HG02884 (cell line): ENCODE data around the gene MCM9.
"Not testable (repeated sequence)": the region's sequence is repeated elsewhere in the genome, so short reads cannot be mapped to it uniquely, and the experiment has no call there.

ENCODE experiments used
- ATAC-seq: cut with Tn5 transposase; IDR thresholded peaks from one replicate; pipeline ENCODE4 v1.9.1; 2021; ENCODE audit warnings: mild to moderate bottlenecking, moderate library complexity; ENCODE audit not compliant: unreplicated experiment

The MCM9 gene

DNA sequence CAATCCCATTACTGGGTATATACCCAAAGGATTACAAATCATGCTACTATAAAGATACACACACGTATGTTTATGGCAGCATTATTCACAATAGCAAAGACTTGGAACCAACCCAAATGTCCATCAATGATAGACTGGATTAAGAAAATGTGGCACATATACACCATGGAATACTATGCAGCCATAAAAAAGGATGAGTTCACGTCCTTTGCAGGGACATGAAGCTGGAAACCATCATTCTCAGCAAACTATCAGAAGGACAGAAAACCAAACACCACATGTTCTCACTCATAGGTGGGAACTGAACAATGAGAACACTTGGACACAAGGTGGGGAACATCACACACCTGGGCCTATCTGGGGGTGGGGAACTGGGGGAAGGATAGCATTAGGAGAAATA is 66.1 kb downstream of the MCM9 start:
- ATAC-seq: not testable (repeated sequence)

DNA sequence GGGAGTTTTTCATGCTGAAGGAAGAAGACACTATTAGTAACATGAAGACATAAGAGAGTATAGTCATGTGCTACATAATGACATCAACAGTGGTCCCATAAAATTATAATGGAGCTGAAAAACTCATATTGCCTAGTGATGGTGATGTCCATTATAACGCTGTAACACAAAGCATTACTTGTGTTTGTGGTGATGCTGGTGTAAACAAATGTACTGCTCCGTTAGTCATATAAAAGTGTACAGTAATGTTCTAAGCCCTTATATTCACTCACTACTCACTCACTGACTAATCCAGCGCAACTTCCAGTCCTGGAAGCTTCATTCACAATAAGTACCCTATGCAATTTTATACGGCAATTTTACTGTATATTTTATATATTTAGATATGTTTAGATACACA is 67.8 kb downstream of the MCM9 start:
- ATAC-seq: no peak

DNA sequence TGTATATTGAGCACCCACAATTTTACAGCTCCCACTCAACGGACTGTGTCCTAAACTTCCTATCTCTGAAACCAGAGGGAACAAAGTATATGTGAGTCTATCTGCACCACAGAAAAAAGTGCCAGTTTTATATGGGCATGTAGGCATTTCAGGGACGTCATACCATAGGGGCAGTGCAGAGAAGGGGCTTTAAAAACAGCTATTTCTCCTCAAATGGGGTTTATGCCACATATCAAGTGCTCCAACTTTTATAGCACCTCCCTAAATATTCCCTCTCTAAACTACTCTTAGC is 69.9 kb downstream of the MCM9 start:
- ATAC-seq: no peak

DNA sequence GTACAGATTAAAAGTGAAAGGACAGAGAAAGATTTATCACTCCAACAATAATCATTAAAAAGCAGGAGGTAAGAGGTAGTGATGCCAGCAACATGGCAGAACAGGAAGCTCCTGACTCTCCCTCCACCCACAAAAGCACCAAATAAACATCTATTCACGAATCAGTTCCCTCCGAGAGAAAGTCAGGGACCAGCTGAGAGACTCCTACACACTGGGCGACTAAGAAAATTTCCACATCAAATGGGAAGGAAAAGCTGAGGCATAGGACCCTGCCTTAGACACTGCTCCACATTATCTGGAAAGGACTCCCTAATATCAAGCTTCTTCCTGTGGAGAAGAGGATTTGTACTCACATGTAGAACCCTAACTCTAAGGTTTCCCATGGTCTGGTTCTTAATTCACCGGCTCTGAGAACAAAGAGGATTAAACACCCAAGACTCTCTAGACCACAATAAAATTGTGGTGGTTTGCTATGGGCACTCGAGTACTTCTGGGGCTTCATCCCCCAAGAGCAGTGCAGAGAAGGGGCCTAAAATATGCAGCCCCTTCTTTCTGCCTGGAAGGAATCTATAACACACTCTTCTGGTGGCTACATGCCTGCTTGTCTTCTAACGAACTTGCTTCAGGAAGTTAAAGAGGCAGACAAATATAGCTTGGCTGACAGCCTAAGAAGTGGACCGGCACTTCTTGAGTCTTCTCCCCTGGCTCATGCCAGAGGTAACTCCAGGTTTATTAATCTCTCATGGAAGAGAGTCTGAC is 70.4 kb downstream of the MCM9 start:
- no peak for ATAC-seq

DNA sequence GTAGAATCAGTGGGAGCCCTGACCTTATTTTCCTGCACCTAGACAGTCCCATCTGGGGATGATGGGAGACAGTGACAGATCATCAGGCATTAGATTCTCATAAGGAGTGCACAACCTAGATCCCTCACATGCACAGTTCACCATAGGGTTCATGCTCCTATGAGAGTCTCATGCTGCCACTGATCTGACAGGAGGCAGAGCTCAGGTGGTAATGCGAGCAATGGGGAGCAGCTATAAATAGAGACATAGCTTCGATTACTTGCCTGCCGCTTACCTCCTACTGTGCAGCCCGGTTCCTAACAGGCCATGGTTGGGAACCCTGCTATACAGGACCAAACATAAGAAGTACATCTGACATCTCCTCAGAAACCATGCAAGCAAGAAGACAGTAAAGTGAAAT is 72.5 kb downstream of the MCM9 start:
- no peak for ATAC-seq

DNA sequence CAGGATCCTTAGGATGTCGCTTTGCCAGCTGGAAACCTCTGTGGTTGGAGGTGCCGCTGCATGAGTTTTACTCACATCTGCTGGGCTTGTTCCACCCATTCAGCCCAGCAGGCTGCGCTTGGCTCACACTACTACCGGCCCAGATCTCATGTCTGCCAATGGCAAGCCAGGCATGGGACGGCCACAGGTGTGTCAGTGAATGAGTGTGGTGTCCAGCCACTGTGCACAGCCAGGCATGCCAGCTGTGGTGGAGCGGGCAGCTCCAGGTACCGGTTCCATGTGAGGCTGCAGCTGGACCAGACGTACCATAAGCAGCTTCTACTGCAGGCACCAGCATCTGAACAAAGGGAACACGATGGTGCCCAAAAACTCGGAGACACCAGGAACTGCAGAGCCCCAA is 74.1 kb downstream of the MCM9 start:
- ATAC-seq: no peak

DNA sequence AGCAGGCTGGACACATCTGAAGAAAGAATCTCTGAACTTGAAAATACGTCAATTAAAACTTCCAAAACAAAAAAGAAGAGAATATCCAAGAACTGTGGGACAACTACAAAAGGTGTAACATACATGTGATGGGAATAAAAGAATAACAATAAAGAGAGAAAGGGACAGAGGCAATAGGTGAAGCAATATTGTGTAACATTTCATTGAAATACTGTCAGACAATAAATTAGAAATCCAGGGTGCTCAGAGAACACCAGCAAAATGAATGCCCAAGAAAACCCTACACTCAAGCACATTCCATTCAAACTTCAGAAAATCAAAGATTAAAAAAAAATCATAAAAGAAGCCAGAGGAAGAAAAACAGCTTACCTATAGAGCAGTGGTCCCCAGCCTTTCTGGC is 74.6 kb downstream of the MCM9 start:
- no peak for ATAC-seq

DNA sequence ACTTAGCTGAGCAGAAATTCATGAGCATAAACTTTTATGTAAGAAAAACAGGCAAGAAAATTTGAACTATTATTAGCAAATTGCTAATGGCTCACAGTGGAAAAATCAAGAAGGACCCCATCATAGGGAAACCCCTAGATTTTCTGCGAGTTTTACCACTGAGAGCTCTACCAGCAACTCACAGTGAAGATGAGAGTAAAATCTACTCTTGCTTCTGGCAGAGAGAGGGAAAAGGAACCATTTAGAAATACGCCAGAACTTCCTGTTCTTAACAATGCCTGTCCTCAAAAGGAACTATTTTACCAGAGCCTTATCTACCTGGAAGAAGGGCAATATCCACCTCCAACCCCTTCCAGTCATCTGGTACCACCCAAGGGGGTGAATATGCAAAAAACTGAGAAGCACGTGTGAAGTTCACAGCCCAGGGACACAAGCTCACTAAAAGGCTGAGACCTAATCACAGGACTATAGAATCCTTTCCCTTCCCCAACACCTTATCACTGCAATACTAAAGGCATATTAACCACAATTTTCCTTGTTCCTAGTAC is 75.4 kb downstream of the MCM9 start:
- ATAC-seq: peak; percentile 42

DNA sequence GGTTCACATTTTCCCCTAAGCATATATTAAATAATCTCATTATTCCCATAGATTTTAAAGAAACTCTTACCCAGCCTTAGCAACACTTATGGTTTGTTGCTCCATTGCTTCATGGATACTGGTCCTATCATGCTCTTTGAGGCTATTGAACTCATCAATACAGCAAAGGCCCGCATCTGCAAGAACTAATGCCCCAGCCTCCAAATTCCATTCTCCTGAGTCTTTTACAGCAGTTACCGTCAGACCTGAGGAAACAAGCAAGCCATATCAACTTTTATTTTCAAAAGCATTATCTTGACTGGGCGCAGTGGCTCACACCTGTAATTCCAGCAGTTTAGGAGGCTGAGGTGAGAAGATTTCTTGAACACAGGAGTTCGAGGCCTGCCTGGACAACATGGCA is 78.7 kb downstream of the MCM9 start:
- ATAC-seq: no peak

DNA sequence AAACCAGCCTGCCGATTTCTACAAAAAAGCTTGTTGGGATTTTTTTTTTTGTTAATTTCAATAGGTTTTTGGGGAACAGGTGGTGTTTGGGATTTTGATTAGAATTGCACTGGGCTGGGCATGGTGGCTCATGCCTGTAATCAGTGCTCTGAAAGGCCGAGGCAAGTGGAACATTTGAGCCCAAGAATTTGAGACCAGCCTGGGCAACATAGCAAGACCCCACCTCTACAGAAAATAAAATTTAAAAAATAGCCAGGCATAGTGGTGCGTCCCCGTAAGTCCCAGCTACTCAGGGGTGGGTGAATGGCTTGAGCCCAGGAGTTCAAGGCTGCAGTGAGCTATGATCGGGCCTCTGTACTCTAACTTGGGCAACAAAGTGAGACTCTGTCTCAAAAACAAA is 81.6 kb downstream of the MCM9 start:
- ATAC-seq: no peak

DNA sequence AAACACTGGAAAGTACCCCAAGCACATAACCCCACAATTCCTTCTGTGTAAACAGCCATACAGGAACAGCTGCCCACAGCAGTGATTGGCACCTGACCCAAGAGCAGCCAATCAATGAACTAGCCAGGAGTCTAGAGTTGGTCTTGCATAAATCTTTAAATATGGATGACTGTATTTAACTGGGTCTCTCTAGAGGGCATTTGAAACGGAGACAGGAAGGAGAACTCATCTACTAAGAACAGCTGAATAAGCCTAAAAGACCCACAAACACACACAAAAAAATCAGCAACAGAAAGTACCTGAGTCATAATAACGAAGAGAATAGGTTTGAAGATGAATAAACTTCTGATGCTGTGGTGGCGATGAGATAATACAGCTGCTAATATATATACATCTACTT is 90.0 kb downstream of the MCM9 start:
- peak; percentile 53 for ATAC-seq

DNA sequence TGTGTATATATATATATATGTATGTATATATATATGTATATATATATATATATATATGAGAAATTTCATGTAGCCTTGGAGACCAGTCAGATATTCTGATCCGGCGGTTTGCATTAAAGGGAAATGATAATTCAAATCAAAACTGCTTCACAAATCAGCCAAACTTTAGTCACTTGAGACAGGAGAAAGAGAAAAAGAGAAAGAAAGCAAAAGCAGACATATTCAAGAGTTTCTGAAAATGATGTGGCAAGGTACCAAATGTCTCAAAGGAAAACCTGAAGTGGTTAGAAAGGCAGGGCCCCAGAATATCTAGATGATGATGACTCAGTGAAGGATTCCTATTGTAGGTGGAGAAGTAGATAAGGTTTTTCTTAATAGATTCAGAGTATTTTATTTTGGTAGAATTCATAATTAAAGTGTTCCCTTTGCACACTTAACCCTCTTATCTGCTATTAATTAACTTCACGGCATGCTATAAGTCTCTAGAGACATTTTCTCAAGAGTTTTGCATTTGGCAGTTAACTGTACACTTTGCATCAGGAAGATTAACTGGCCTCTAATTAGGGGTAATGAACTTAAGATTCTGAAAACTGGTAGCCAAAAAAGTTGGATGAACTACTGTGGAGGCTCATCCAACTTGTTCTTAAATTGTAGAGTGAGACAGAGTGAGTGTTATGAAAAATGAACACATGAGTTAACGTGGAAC is 91.1 kb downstream of the MCM9 start:
- peak; percentile 90 for ATAC-seq

DNA sequence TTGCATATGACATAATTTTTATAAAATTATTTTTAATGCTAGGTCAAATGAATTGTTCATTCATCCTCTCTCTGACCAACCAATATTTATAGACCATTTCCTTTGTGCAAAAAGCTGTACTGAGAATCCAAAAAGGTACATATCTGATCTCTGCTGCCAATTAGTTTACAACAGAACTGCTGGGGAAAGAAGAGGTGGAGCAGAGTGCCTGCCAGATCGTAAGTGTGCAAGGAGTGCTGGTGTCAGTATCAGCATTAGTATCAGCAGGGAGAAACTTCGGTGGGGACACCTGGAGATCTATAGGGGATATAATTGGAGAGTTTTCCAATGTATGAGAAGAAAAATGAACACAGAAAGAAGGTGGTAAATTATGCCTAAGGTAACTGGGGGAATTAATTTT is 104.3 kb downstream of the MCM9 start:
- ATAC-seq: no peak

DNA sequence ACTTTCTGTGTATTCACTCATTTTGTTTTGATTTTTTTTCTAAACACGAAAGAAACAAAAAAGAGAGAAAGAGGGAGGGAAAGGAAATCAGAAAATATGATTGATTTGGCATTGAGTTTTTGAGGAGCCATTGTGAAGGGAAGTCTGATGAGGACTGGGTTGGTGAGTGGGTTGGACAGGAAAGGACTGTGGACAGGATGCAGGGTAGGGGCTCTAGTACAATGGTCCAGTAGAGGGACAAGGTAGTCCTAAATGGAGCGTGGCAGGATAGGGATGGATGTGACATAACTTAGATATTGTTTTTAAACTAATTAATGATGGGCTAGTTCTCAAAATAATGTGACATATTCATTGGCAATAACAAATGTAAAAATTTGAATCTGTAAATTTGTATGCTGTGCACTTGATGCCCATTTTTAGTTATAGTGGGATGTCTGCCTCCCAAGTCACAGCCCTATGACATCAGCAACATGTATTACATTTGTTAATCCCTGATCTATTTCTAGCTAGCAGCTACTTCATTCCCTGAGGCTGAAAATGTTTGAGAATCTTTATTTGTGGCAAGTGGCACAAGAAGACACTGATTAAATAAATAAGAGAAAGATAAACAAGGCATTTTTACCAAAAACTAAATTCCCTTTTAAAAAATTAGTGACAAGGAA is 105.0 kb downstream of the MCM9 start:
- no peak for ATAC-seq

DNA sequence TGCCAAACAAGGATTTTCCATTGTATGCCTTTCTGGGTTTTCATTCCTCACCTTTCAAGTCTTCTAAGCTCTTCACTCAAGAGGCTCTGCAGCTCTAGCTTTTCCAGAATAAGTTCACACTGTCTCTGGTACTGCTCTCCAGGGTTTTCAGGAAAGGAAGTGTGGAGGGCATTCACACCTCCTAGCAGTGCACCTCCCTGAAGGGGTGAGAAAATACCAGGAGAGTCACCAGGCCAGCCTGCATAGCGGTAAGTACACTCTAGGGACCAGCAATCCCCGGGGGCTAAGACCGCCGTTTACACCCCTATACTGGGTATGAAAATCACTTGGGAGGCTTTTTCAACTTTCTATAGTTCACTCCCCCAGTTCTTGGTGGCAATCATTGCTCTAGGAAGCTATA is 108.9 kb downstream of the MCM9 start:
- ATAC-seq: no peak

DNA sequence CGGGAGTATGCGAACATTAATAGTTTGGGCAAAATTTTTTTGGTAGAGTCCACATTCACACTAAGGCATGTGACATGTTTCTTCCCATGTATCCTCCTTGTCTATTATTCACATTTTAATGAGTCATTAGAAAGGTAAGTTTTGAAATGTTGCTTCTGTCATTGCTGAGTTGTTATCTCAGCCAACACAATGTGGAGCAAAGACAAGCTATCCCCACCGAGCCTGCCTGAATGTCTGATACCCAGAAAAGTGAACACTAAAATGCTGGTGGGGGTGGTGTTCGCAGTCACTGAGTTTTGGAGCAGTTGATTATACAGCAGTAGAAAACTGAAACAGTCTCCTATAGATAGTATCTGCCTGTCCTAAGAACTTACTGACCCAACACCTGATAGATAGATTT is 109.3 kb downstream of the MCM9 start:
- ATAC-seq: no peak

DNA sequence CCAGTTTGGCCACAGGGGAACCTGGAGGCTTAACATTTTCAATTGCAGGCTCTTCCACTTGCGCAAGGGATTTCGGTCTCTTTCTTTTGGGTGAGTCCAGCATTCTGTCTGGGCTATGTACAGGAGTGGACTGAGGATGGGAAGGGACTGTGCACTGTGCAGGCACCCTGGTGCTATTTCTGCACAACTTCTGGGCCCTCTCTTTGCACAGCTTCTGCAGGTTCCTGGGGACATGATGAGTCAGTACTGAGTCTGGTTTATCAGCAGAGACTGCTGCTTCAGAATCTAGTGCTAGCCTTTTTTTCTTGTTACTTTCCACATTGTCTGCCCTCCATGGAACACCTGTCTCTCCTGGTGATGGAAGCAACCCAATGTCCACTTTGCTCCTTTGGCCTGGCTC is 119.5 kb downstream of the MCM9 start:
- no peak for ATAC-seq

DNA sequence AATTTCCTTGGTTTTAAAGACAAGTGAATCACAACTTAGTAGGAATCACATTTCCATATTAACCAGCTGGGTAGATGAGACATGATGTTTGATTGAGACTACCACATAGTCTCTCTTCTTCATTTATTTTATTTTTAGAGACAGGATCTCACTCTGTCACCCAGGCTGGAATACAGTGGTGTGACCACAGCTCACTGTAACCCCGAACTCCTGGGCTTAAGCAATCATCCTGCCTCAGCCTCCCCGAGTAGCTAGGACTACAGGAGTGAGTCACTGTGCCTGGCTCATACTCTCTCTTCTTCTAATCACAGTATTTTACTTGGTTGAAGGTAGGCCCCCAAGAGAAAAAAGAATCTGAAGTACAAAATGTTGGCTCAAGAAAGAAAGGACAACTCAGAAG is 121.2 kb downstream of the MCM9 start:
- no peak for ATAC-seq

DNA sequence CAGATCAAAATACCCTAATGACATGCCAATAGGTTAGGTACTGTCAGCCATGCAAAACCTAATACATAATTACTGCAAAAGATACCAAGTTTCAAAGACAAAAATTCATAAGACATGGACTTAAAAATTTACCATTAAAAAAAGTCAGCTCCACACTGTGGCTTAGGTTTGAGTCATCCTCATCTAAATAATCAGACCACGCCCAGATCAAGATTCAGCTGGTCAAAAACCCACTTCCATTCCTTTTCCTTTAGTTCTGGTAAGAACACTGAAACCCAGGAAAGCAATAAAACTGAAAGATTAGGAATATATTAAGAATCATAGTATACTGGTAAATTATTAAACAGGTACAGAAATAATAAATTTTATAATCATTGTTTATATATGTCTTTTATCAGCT is 122.0 kb downstream of the MCM9 start:
- no peak for ATAC-seq

DNA sequence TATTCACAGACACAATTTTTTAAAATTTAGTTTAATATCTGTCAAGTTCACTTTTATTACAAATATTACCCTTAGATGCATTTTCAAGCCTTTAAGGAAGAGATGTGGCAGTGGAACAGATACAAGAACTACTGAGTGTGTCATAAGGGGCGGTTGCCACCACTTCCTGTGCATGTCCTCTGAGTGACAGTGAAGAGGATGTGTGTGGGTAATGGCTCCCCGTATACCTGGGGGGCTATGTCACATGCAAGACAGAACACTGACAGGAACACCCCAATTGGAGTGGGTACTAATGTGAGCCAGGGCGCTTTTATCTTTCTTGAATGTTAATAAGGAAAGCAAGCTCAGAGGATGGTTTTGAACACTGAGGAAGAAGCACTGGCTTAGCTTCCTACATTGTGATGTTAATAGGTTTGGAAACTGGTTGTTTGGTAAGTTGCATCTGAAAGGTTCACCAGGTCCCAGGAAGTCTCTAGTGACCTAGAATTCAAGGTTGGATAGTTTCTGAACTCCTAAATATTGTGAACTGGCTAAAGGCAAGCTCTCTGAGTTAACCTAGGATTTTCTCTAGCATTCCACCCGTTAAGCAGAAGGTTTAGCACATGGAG is 124.4 kb downstream of the MCM9 start:
- ATAC-seq: peak; percentile 81

DNA sequence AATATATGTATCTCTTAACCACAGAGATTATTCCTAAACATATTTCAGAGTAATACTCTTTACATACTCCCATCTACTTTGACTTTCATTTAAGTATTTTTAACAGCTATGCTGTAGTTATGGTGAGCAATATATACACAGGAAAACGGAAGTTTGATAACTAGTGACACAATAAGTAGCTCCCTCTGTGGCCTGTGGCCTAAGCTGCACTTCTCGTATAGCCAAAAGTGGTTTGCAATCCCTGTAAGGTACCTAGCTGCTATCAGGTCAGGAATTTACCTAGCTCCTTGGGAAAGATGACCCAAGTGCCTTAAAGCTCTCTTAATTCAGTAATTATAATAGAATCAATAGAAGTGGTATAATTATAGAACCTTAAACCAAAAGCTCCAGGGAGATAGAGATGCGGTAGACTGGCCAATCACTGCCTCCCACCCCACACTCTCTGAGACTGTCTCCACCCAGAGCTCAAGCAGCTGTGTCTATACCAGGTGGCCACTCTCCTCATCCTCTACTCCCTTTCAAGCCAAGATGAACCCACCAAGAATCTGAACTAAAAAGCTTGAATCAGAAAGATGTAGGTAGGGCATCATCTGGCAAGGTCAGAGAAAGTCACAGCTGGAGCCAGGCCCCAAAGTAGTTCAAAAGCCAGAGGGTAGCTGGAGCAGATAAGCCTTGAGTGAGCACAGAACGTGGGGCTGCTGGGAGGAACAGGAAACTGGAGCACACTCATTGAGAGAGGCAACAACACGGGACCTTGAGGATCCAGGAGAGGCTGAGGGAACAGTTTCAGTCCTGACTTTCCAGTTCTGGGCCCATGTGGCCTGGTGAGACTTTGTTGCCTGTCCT is 125.9 kb downstream of the MCM9 start:
- peak; percentile 52 for ATAC-seq
